Measurements from ENCODE around the gene WBP1L. TPM values are rescaled to one million over a fixed set of nuclear protein-coding genes. Genes with fewer than 3 reads are reported as not detected.

The WBP1L gene
- total RNA-seq, 2 experiments from 2014 or later = 17.6 to 24.4 TPM

DNA sequence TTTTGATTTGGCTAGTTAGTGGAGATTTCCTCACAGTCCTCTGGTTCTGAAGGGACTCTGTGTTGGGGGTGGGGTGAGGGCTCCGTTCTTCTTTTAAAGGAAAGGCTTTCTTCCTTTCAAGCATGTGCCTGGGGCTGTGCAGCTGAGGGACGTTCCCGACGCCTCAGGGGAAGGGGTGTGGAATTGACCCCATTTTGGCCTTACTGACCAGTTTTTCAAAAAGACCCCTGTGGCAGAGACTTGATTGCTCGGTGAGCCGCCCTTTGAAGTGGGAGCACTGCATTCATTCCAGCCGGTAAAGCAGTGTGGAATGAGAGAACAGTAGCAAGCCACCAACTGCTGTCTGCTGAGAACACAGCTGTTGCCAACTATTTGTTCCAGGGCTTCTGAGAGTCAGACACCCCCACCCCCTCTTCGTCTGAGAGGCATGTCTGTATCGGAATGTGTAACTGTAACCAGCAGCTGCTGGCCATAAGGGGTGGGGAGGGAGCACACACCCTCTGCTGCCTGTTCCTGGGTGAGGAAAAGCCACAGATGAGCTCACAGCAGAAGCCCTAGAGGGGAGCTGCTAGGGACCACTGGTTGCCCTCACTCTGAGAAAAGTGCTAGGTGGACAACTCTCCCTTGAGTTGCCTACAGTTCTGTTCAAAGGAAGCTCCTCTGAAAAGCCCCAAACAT lies 33.2 kb downstream of the WBP1L start:
- H3K4me1 ChIP-seq (ENCODE audit: insufficient read depth, low read length, poor library complexity, severe bottlenecking) = no peaks in the 10 kb centered on the region
- no peaks in the 10 kb centered on the region for H3K79me2 ChIP-seq (ENCODE audit: insufficient read depth, low read depth, low read length)
- no peaks in the 10 kb centered on the region for H3K9me3 ChIP-seq (ENCODE audit: low read length)
- no peak overlapping the region for H3K4me2 ChIP-seq (ENCODE audit: low read length)
- no TSS peak for BruUV-seq (replicated peaks)
- no peak overlapping the region for H3K27ac ChIP-seq (ENCODE audit: low read depth, low read length, poor library complexity, severe bottlenecking)
- no peak overlapping the region for H2AFZ ChIP-seq (ENCODE audit: low read length)
- TF ChIP-seq EZH2phosphoT487 (IDR thresholded peaks at IDR 0.05; ENCODE audit: borderline replicate concordance, low read depth, low read length) = no peak
- TF ChIP-seq, protein P1, sequence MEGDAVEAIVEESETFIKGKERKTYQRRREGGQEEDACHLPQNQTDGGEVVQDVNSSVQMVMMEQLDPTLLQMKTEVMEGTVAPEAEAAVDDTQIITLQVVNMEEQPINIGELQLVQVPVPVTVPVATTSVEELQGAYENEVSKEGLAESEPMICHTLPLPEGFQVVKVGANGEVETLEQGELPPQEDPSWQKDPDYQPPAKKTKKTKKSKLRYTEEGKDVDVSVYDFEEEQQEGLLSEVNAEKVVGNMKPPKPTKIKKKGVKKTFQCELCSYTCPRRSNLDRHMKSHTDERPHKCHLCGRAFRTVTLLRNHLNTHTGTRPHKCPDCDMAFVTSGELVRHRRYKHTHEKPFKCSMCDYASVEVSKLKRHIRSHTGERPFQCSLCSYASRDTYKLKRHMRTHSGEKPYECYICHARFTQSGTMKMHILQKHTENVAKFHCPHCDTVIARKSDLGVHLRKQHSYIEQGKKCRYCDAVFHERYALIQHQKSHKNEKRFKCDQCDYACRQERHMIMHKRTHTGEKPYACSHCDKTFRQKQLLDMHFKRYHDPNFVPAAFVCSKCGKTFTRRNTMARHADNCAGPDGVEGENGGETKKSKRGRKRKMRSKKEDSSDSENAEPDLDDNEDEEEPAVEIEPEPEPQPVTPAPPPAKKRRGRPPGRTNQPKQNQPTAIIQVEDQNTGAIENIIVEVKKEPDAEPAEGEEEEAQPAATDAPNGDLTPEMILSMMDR (conservative IDR thresholded peaks at IDR 0.05; ENCODE audit: low read length) = no peak
- ChIA-PET POLR2A (no interaction called here), CTCF (ENCODE audit: unreplicated experiment) (no interaction called here)
- intact Hi-C loops (cut with micrococcal nuclease; ENCODE audit: unreplicated experiment) = no loop called here
- H3K4me3 ChIP-seq (ENCODE audit: low read depth, low read length, poor library complexity, severe bottlenecking) = no peak overlapping the region
- 0 out of 2 replicates have a peak, but pooled peaks cover 6% of the 10 kb centered on the region for H3K36me3 ChIP-seq (ENCODE audit: insufficient read depth, low read length)
- DNase-seq (ENCODE audit: low spot score) = no peak
- H4K20me1 ChIP-seq (ENCODE audit: insufficient read depth, low read length) = no peaks in the 10 kb centered on the region
- H3K9me2 ChIP-seq (ENCODE audit: insufficient read depth, low read length) = no peaks in the 10 kb centered on the region

DNA sequence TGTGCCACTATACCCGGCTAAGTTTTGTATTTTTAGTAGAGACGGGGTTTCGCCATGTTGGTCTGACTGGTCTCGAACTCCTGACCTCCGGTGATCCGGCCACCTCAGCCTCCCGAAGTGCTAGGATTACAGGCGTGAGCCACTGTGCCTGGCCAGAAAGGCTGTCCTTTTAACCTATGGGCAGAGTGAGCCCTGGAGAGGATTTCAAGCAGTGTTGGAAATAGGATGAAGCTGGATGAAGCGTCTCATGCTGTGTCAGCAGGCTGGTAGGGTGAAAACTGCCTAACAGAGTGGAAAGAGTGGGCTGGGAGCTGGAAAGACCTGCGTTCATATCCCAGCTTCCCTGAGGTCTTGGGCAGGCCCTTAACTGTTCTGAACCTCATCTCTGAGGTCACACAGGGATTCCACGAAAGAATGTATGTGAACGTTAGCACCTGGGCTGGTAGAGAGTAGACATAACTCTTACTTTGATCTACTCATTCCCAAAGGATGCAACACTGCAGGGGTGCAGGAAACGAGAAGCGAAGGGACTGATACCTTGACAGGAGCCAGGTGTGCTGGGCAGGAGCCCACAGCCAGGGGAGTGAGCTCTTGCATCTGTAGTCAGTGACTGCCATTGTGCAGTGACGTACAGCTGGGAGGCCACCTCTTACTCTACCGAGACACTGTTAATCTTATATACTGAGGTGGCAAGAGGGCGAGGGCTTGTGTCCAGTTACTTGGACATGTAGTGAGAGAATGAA lies 34.1 kb downstream of the WBP1L start:
- Histone ChIP-seq H3K79me2 (ENCODE audit: insufficient read depth, low read depth, low read length) (no peaks in the 10 kb centered on the region), H3K4me1 (ENCODE audit: insufficient read depth, low read length, poor library complexity, severe bottlenecking) (no peaks in the 10 kb centered on the region), H2AFZ (ENCODE audit: low read length) (no peak overlapping the region), H3K9me3 (ENCODE audit: low read length) (no peaks in the 10 kb centered on the region), H3K36me3 (ENCODE audit: insufficient read depth, low read length) (0 out of 2 replicates have a peak, but pooled peaks cover 6% of the 10 kb centered on the region), H3K9me2 (ENCODE audit: insufficient read depth, low read length) (no peaks in the 10 kb centered on the region), H3K4me3 (ENCODE audit: low read depth, low read length, poor library complexity, severe bottlenecking) (no peak overlapping the region), H3K4me2 (ENCODE audit: low read length) (no peak overlapping the region), H3K27ac (ENCODE audit: low read depth, low read length, poor library complexity, severe bottlenecking) (no peak overlapping the region), H4K20me1 (ENCODE audit: insufficient read depth, low read length) (no peaks in the 10 kb centered on the region)
- BruUV-seq (replicated peaks) = no TSS peak
- TF ChIP-seq EZH2phosphoT487 (IDR thresholded peaks at IDR 0.05; ENCODE audit: borderline replicate concordance, low read depth, low read length) = no peak
- TF ChIP-seq, protein P1 (conservative IDR thresholded peaks at IDR 0.05; ENCODE audit: low read length) = no peak
- no peak for DNase-seq (ENCODE audit: low spot score)
- intact Hi-C loops (cut with micrococcal nuclease; ENCODE audit: unreplicated experiment) = no loop called here
- CTCF ChIA-PET (ENCODE audit: unreplicated experiment) = interaction anchor here (0.6 kb wide), 1 partner anchor 187 kb away, joined by 4 read pairs; no protein-coding TSS in a partner anchor
- POLR2A ChIA-PET = interaction anchor here (0.6 kb wide), 1 partner anchor 12 kb away, joined by 3 read pairs; no protein-coding TSS in a partner anchor
